DMS53 treated with DMSO at 0.1 percent for 48 hours (cell line): ENCODE results near the gene CCDC33.

Source experiments
- DNase-seq: peaks from one replicate; lab custom pipeline; 2025; ENCODE audit not compliant: unreplicated experiment; lab: John Stamatoyannopoulos, UW

Gene CCDC33

GRCh38 chr15:74311734-74312444 lies 75.8 kb downstream of the CCDC33 start:
- peak; percentile 28 for DNase-seq

- DNase-seq, result peak; percentile 82
Measured at GRCh38 chr15:74312445-74313007, 76.4 kb downstream of the CCDC33 start.

GRCh38 chr15:74313889-74314288 lies 77.8 kb downstream of the CCDC33 start:
- DNase-seq, result no peak

- no peak for DNase-seq
Measured at GRCh38 chr15:74314795-74315438, 78.8 kb downstream of the CCDC33 start.

- DNase-seq, result no peak
Measured at GRCh38 chr15:74315626-74316025, 79.5 kb downstream of the CCDC33 start.

- DNase-seq, result no peak
Measured at GRCh38 chr15:74316141-74316540, 80.0 kb downstream of the CCDC33 start.

- no peak for DNase-seq
Measured at GRCh38 chr15:74317820-74318375, 81.8 kb downstream of the CCDC33 start.

GRCh38 chr15:74318376-74319137 lies 82.4 kb downstream of the CCDC33 start:
- no peak for DNase-seq

GRCh38 chr15:74319138-74319460 lies 83.0 kb downstream of the CCDC33 start:
- DNase-seq, result no peak

GRCh38 chr15:74319596-74320351 lies 83.6 kb downstream of the CCDC33 start:
- no peak for DNase-seq

GRCh38 chr15:74320352-74321247 lies 84.5 kb downstream of the CCDC33 start:
- no peak for DNase-seq

GRCh38 chr15:74322558-74323180 lies 86.5 kb downstream of the CCDC33 start:
- DNase-seq, result peak; percentile 11

- no peak for DNase-seq
Measured at GRCh38 chr15:74324714-74325113, 88.6 kb downstream of the CCDC33 start.

- no peak for DNase-seq
Measured at GRCh38 chr15:74326746-74327145, 90.6 kb downstream of the CCDC33 start.

GRCh38 chr15:74327756-74328155 lies 91.6 kb downstream of the CCDC33 start:
- no peak for DNase-seq

GRCh38 chr15:74328331-74329056 lies 92.4 kb downstream of the CCDC33 start:
- no peak for DNase-seq

GRCh38 chr15:74330861-74331408 lies 94.8 kb downstream of the CCDC33 start:
- DNase-seq, result no peak

GRCh38 chr15:74332011-74332410 lies 95.9 kb downstream of the CCDC33 start:
- no peak for DNase-seq
